Kidney (tissue), 14 donors: ENCODE measurements around the gene PRDM16. TPM values are rescaled to one million over a fixed set of nuclear protein-coding genes. Genes with fewer than 3 reads are reported as not detected.

Experiments used
- DNase-seq, 5 donors: peaks; one replicate each; pipeline ENCODE4 v3.0.0-alpha.2; 2013 to 2020
- FAIRE-seq: peaks from 2 replicates; lab custom pipeline; 2012; peaks lifted over from hg19 to GRCh38; lab: Jason Lieb, UNC
- H3K27ac ChIP-seq, 2 donors: one replicate each; pipeline ENCODE4 v1.7.0; 2013; ENCODE audit warnings: low read depth in 2 of 2, low read length in 2 of 2, inconsistent platforms in 1 of 2
- H3K27me3 ChIP-seq: one replicate; pipeline ENCODE4 v1.7.1; 2013; ENCODE audit warnings: low read length, inconsistent platforms; ENCODE audit not compliant: control insufficient read depth, insufficient read depth
- H3K36me3 ChIP-seq, 3 donors: one replicate each; pipeline versions ENCODE4 v1.7.0 to v1.7.1; 2013; ENCODE audit warnings: low read length in 3 of 3, control low read depth in 1 of 3, inconsistent platforms in 1 of 3; ENCODE audit not compliant: insufficient read depth in 3 of 3, control insufficient read depth in 2 of 3
- H3K4me1 ChIP-seq, 3 donors: one replicate each; pipeline versions ENCODE4 v1.7.0 to v1.7.1; 2013; ENCODE audit warnings: low read length in 3 of 3, inconsistent platforms in 1 of 3, low read depth in 1 of 3; ENCODE audit not compliant: control insufficient read depth in 2 of 3, insufficient read depth in 2 of 3
- H3K4me3 ChIP-seq, 3 donors: one replicate each; pipeline versions ENCODE4 v1.7.0 to v1.8.1; 2013; ENCODE audit warnings: low read length in 3 of 3, control low read depth in 1 of 3, inconsistent platforms in 1 of 3
- H3K9ac ChIP-seq, 3 donors: one replicate each; pipeline versions ENCODE4 v1.7.0 to v1.7.1; 2013; ENCODE audit warnings: low read length in 3 of 3, control low read depth in 1 of 3, inconsistent platforms in 1 of 3
- H3K9me3 ChIP-seq, 3 donors: one replicate each; pipeline versions ENCODE4 v1.7.0 to v1.7.1; 2013; ENCODE audit warnings: low read length in 3 of 3, control low read depth in 1 of 3, inconsistent platforms in 1 of 3; ENCODE audit not compliant: control insufficient read depth in 2 of 3, insufficient read depth in 1 of 3
- intact Hi-C: fragments of 100-400 bp; cut with DNase I; formaldehyde crosslinking; loops from one replicate; pipeline ENCODE4 v1.11.1; 2022
- polyA plus RNA-seq: library from polyadenylated mRNA; stranded (reverse); fragments of 350-450 nt; fragmentation: Illumina TruSeq; extraction: RNeasy Lipid Tissue Mini Kit (QIAGEN cat#74804); gene quantifications from one replicate; pipeline ENCODE4 v1.2.3, GENCODE V29; 2014; ENCODE audit warnings: low read depth, low replicate concordance; ENCODE audit not compliant: insufficient read depth
- total RNA-seq: library from RNA; stranded (reverse); fragmentation: NEBNext Ultra II Directional; extraction: Animal tissue kit (Norgen Biotek cat#: 25700); gene quantifications from one replicate; pipeline ENCODE4 v1.2.1, GENCODE V29; 2021
- TF ChIP-seq, protein P1 (sequence below): IDR thresholded peaks from 3 replicates; pipeline ENCODE4 v1.5.1; 2012; ENCODE audit warnings: mild to moderate bottlenecking, moderate library complexity, borderline replicate concordance; ENCODE audit not compliant: insufficient read depth; ENCODE audit errors: extremely low read depth
- donor health status: control.
- donor health status: control.
- donor health status: control.
- donor health status: control.
- donor health status: control.
- donor health status: DM: yes; HTN: yes; CAD: no.
- donor health status: Normal renal cell carcinoma (clear cell type).

The PRDM16 gene
- total and polyA plus RNA-seq, 2 donors from 2014 or later, result 3.0 to 21.9 TPM

DNA sequence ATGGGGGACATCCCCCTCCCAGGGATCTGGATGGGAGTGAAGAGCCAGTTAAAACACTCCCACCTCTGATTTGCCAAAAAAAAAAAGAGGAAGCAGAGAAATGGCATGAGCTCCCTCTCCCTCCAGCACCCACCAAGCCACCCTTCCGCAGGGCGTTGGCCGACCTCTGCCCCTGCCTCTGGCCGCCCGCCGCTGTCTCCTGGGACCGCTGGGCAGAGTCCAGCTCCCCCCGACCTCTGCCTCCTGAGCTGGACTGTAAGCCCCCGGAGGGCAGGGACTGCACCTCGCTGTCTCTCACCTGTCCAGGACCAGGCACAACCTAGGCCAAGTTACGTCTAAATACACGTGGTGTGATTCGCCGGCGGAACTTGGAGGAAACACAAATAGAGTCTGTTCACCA, 174.3 kb downstream of the PRDM16 start:
- DNase-seq (no peak), FAIRE-seq (no peak)
- Histone ChIP-seq H3K9me3 (peaks cover 0 to 5% (median 0%) of the 10 kb centered on the region in 3 donors), H3K27me3 (peaks cover 10% of the 10 kb centered on the region), H3K4me1 (peaks cover 0 to 2% (median 0%) of the 10 kb centered on the region in 3 donors), H3K27ac (no peak overlapping the region), H3K36me3 (no peaks in the 10 kb centered on the region), H3K4me3 (no peak overlapping the region), H3K9ac (no peak overlapping the region)
- TF ChIP-seq, protein P1, sequence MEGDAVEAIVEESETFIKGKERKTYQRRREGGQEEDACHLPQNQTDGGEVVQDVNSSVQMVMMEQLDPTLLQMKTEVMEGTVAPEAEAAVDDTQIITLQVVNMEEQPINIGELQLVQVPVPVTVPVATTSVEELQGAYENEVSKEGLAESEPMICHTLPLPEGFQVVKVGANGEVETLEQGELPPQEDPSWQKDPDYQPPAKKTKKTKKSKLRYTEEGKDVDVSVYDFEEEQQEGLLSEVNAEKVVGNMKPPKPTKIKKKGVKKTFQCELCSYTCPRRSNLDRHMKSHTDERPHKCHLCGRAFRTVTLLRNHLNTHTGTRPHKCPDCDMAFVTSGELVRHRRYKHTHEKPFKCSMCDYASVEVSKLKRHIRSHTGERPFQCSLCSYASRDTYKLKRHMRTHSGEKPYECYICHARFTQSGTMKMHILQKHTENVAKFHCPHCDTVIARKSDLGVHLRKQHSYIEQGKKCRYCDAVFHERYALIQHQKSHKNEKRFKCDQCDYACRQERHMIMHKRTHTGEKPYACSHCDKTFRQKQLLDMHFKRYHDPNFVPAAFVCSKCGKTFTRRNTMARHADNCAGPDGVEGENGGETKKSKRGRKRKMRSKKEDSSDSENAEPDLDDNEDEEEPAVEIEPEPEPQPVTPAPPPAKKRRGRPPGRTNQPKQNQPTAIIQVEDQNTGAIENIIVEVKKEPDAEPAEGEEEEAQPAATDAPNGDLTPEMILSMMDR, result no peak
- intact Hi-C loops, result no loop called here

- no peak overlapping the region for H3K27ac ChIP-seq
- no peak overlapping the region for H3K4me3 ChIP-seq
These were observed 175.3 kb downstream of the PRDM16 start for GRCh38 chr1:3244025-3244926.

DNA sequence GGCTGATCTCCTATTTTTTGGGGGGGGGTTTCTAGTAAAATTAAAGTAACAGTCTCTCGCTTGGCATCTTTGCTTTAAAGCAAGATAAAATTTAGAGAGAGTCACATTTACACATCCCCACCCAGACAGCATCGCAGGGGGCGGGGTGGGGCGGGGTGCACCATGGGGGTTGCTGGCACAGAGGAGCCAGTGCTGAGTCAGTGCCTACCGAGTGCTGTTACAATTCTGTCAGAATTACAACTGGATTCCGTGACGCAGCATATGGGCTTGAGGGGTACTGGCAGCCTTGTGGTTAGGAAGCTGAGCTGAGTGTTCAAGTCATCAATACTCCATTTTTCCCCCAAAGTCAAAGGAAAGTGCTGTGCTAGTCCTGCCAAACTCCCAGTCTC, 175.9 kb downstream of the PRDM16 start:
- Histone ChIP-seq H3K9me3 (no peaks in the 10 kb centered on the region), H3K27ac (no peak overlapping the region), H3K27me3 (peaks cover 10% of the 10 kb centered on the region), H3K4me3 (no peak overlapping the region), H3K9ac (no peak overlapping the region), H3K4me1 (peaks cover 0 to 4% (median 0%) of the 10 kb centered on the region in 3 donors), H3K36me3 (no peaks in the 10 kb centered on the region)
- TF ChIP-seq, protein P1, result no peak
- intact Hi-C loops, result no loop called here
- DNase-seq (no peak), FAIRE-seq (no peak)

More at GRCh38 chr1:3244025-3244926, 175.3 kb downstream of the PRDM16 start:
- no peaks in the 10 kb centered on the region for H3K9me3 ChIP-seq
- no peak overlapping the region for H3K9ac ChIP-seq
- no peaks in the 10 kb centered on the region for H3K36me3 ChIP-seq
- TF ChIP-seq, protein P1, result no peak
- intact Hi-C loops, result no loop called here
- peaks cover 10% of the 10 kb centered on the region for H3K27me3 ChIP-seq
- DNase-seq (no peak), FAIRE-seq (no peak)
- peaks cover 0 to 4% (median 0%) of the 10 kb centered on the region in 3 donors for H3K4me1 ChIP-seq
